Stomach smooth muscle (tissue), 2 donors: ENCODE results near the gene DDAH1.

Source experiments
- H3K27ac ChIP-seq: one replicate; pipeline ENCODE4 v1.7.0; 2013; ENCODE audit warnings: mild to moderate bottlenecking, low read length, inconsistent platforms
- H3K27me3 ChIP-seq, 2 donors: one replicate each; pipeline ENCODE4 v1.7.0; 2013; ENCODE audit warnings: low read length in 2 of 2; ENCODE audit not compliant: insufficient read depth in 2 of 2, control insufficient read depth in 1 of 2
- H3K36me3 ChIP-seq, 2 donors: one replicate each; pipeline ENCODE4 v1.7.0; 2013; ENCODE audit warnings: low read length in 2 of 2; ENCODE audit not compliant: control insufficient read depth in 2 of 2, insufficient read depth in 2 of 2
- H3K4me1 ChIP-seq: one replicate; pipeline ENCODE4 v1.7.0; 2013; ENCODE audit warnings: low read length; ENCODE audit not compliant: control insufficient read depth, insufficient read depth
- H3K4me3 ChIP-seq, 2 donors: one replicate each; pipeline ENCODE4 v1.7.0; 2013; ENCODE audit warnings: low read length in 2 of 2
- H3K9ac ChIP-seq, 2 donors: one replicate each; pipeline ENCODE4 v1.7.0; 2013; ENCODE audit warnings: low read length in 2 of 2, mild to moderate bottlenecking in 1 of 2
- H3K9me3 ChIP-seq, 2 donors: one replicate each; pipeline ENCODE4 v1.7.0; 2013; ENCODE audit warnings: low read length in 2 of 2; ENCODE audit not compliant: control insufficient read depth in 2 of 2
- donor health status: healthy.
- donor health status: Pancreatic carcinoma.

Gene DDAH1

GRCh38 chr1:85394130-85394529 is 70.8 kb downstream of the DDAH1 start:
- no peak overlapping the region for H3K4me3 ChIP-seq
- H3K9ac ChIP-seq, result no peak overlapping the region
- H3K27ac ChIP-seq, result no peak overlapping the region
- no peaks in the 10 kb centered on the region for H3K9me3 ChIP-seq
- no peaks in the 10 kb centered on the region for H3K4me1 ChIP-seq
- no peaks in the 10 kb centered on the region for H3K27me3 ChIP-seq
- H3K36me3 ChIP-seq, result no peaks in the 10 kb centered on the region

- Histone ChIP-seq H3K9ac (no peak overlapping the region), H3K4me3 (no peak overlapping the region)
Observed at GRCh38 chr1:85393490-85393889, 71.5 kb downstream of the DDAH1 start.

GRCh38 chr1:85388416-85388815 is 76.5 kb downstream of the DDAH1 start:
- H3K36me3 ChIP-seq, result no peaks in the 10 kb centered on the region
- no peak overlapping the region for H3K4me3 ChIP-seq
- no peaks in the 10 kb centered on the region for H3K9me3 ChIP-seq
- H3K27ac ChIP-seq, result no peak overlapping the region
- no peaks in the 10 kb centered on the region for H3K27me3 ChIP-seq
- H3K4me1 ChIP-seq, result no peaks in the 10 kb centered on the region
- no peak overlapping the region for H3K9ac ChIP-seq

More at GRCh38 chr1:85393490-85393889, 71.5 kb downstream of the DDAH1 start:
- Histone ChIP-seq H3K4me1 (no peaks in the 10 kb centered on the region), H3K9me3 (no peaks in the 10 kb centered on the region), H3K27ac (no peak overlapping the region), H3K27me3 (no peaks in the 10 kb centered on the region), H3K36me3 (no peaks in the 10 kb centered on the region)

DNA sequence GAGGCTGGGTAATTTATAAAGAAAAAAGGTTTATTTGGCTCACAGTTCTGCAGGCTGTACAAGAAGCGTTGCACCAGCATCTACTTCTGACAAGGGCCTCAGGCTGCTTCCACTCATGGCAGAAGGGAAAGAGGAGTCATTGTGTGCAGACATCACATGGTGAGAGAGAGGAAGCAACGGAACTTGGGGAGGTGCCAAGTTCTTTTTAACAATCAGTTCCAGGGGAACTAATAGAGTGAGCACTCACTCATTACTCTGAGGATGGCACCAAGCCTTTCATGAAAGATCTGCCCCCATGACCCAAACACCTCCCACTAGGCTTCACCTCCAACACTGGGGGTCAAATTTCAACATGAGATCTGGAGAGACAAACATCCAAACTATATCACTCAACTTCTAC is 77.2 kb downstream of the DDAH1 start:
- peaks cover 0 to 1% of the 10 kb centered on the region in 2 donors for H3K9me3 ChIP-seq
- H3K36me3 ChIP-seq, result no peaks in the 10 kb centered on the region

DNA sequence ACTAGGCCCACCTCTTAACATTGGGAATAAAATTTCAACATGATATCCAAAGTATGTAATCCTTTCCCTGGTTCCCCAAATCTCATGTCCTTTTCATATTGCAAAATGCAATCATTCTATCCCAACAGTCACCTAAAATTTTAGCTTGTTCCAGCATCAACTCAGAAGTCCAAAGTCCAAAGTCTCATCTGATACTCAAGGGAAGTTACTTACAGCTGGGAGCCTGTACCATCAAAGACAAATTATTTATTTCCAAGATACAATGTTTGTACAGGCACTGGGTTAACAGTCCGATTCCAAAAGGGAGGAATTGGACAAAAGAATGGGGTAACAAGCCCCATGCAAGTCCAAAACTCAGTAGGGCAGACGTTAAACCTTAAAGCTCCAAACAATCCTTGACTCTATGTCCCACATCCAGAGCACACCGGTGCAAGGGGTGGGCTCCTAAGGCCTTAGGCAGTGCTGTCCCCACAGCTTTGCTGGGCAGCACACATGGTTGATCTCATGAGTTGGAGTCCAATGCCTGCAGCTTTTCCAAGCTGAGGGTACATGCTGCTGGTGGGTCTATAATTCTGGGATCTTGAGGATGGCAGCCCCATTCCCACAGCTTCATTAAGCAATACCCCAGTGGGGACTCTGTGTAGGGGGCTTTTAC is 78.8 kb downstream of the DDAH1 start:
- H3K4me1 ChIP-seq, result no peaks in the 10 kb centered on the region
- no peak overlapping the region for H3K9ac ChIP-seq
- no peak overlapping the region for H3K27ac ChIP-seq
- H3K4me3 ChIP-seq, result no peak overlapping the region
- peaks cover 0 to 6% of the 10 kb centered on the region in 2 donors for H3K9me3 ChIP-seq
- H3K36me3 ChIP-seq, result no peaks in the 10 kb centered on the region
- no peaks in the 10 kb centered on the region for H3K27me3 ChIP-seq

More for the DNA sequence above, 77.2 kb downstream of the DDAH1 start:
- H3K4me1 ChIP-seq, result no peaks in the 10 kb centered on the region
- H3K27ac ChIP-seq, result no peak overlapping the region
- H3K9ac ChIP-seq, result no peak overlapping the region
- no peaks in the 10 kb centered on the region for H3K27me3 ChIP-seq
- H3K4me3 ChIP-seq, result no peak overlapping the region

- no peaks in the 10 kb centered on the region for H3K36me3 ChIP-seq
- no peak overlapping the region for H3K27ac ChIP-seq
- peaks cover 0 to 6% of the 10 kb centered on the region in 2 donors for H3K9me3 ChIP-seq
- H3K27me3 ChIP-seq, result no peaks in the 10 kb centered on the region
- H3K4me3 ChIP-seq, result no peak overlapping the region
- H3K9ac ChIP-seq, result no peak overlapping the region
- no peaks in the 10 kb centered on the region for H3K4me1 ChIP-seq
Observed at GRCh38 chr1:85379203-85380136, 85.5 kb downstream of the DDAH1 start.

DNA sequence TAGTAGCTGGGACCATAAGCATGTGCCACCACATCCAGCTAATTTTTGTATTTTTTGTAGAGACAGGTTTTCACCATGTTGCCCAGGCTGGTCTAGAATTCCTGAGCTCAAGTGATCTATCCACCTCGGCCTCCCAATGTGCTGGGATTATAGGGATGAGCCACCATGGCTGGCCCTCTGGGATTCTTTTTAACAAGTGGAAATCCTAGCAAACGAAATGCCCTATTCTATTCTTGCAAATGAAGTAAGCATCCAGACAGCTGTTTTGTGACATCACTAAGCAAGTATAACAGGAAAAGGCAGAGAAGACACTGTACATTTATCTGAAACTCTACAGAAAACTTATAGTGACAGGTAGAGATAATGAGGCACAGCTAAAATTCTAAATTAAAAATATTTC is 86.4 kb downstream of the DDAH1 start:
- no peak overlapping the region for H3K27ac ChIP-seq
- H3K4me1 ChIP-seq, result peaks cover 3% of the 10 kb centered on the region
- peaks cover 0 to 6% of the 10 kb centered on the region in 2 donors for H3K9me3 ChIP-seq
- no peak overlapping the region for H3K9ac ChIP-seq
- H3K4me3 ChIP-seq, result no peak overlapping the region
- H3K36me3 ChIP-seq, result no peaks in the 10 kb centered on the region
- H3K27me3 ChIP-seq, result no peaks in the 10 kb centered on the region

GRCh38 chr1:85376356-85376755 is 88.6 kb downstream of the DDAH1 start:
- H3K9me3 ChIP-seq, result no peaks in the 10 kb centered on the region
- H3K27ac ChIP-seq, result no peak overlapping the region
- H3K27me3 ChIP-seq, result no peaks in the 10 kb centered on the region
- peaks cover 3% of the 10 kb centered on the region for H3K4me1 ChIP-seq
- no peak overlapping the region for H3K4me3 ChIP-seq
- H3K9ac ChIP-seq, result no peak overlapping the region
- H3K36me3 ChIP-seq, result no peaks in the 10 kb centered on the region

DNA sequence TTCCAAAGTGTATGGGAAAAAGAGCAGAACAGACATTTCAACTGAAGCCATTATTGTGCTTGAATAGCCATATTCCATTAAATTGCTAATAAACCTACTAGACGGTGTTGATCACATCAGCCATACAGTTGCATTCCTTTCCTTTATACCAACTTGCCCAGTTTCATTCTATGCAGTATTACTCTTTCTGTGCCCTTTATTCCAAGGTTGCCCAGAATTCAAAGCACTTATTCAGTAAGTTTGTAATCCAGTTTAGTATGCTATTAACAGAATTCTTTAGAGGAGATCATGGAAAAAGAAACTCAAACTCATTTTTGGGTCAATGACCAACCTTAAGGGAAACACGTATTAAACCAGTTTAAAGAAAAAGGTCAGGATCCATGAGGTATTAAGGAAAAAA is 89.5 kb downstream of the DDAH1 start:
- Histone ChIP-seq H3K36me3 (no peaks in the 10 kb centered on the region), H3K9me3 (no peaks in the 10 kb centered on the region)

DNA sequence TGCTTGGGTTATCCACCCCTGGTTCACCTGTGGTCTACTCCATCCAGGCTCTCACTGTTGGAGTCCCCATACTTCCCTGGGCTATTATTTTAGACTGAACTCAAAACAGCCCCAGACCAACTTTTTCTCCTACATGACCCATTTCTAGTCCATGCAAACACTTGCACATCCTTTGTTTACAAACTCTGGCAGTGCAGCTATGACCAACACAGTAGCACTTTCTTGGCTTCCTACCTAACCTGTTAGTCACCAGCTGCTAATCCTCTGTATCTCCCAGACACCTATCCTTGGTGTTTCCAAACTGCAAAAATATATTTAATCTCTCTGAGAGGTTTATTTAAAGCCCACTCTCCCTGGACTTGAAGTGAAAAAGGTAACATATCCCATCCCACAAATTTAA is 90.8 kb downstream of the DDAH1 start:
- no peak overlapping the region for H3K4me3 ChIP-seq
- no peak overlapping the region for H3K27ac ChIP-seq
- no peaks in the 10 kb centered on the region for H3K9me3 ChIP-seq
- no peaks in the 10 kb centered on the region for H3K36me3 ChIP-seq
- no peaks in the 10 kb centered on the region for H3K27me3 ChIP-seq
- H3K9ac ChIP-seq, result no peak overlapping the region
- H3K4me1 ChIP-seq, result peaks cover 3% of the 10 kb centered on the region

More for the DNA sequence above, 89.5 kb downstream of the DDAH1 start:
- Histone ChIP-seq H3K4me3 (no peak overlapping the region), H3K27me3 (no peaks in the 10 kb centered on the region), H3K27ac (no peak overlapping the region), H3K4me1 (peaks cover 3% of the 10 kb centered on the region), H3K9ac (no peak overlapping the region)

- Histone ChIP-seq H3K27ac (no peak overlapping the region), H3K9ac (no peak overlapping the region), H3K4me3 (no peak overlapping the region), H3K36me3 (no peaks in the 10 kb centered on the region), H3K27me3 (no peaks in the 10 kb centered on the region), H3K4me1 (peaks cover 3% of the 10 kb centered on the region), H3K9me3 (no peaks in the 10 kb centered on the region)
Observed at GRCh38 chr1:85373378-85373708, 91.6 kb downstream of the DDAH1 start.
